Colonic mucosa (tissue), 4 donors: Measurements from ENCODE around the gene UGCG. TPM values are rescaled to one million over a fixed set of nuclear protein-coding genes. Genes with fewer than 3 reads are reported as not detected.

ENCODE experiments used
- DNase-seq: peaks from one replicate; pipeline ENCODE4 v3.0.0-alpha.2; 2020
- H3K27ac ChIP-seq: fragments of 200-600 bp; one replicate; pipeline ENCODE4 v1.8.0; 2021
- H3K27me3 ChIP-seq: fragments of 200-600 bp; one replicate; pipeline ENCODE4 v1.8.0; 2021
- H3K36me3 ChIP-seq: fragments of 200-600 bp; one replicate; pipeline ENCODE4 v1.8.0; 2021
- H3K4me1 ChIP-seq: fragments of 200-600 bp; one replicate; pipeline ENCODE4 v1.8.0; 2021; ENCODE audit warnings: mild to moderate bottlenecking
- H3K4me3 ChIP-seq: fragments of 200-600 bp; one replicate; pipeline ENCODE4 v1.8.0; 2021
- H3K9ac ChIP-seq, 2 donors: one replicate each; pipeline ENCODE4 v1.7.0; 2013; ENCODE audit warnings: control low read depth in 2 of 2, low read depth in 2 of 2, low read length in 2 of 2
- H3K9me3 ChIP-seq: fragments of 200-600 bp; one replicate; pipeline ENCODE4 v1.8.0; 2021
- CTCF ChIP-seq: fragments of 200-600 bp; IDR thresholded peaks from one replicate; pipeline ENCODE4 v1.8.0; 2022; ENCODE audit warnings: antibody characterized with exemption, mild to moderate bottlenecking
- intact Hi-C: fragments of 100-400 bp; cut with DNase I; formaldehyde crosslinking; loops from one replicate; pipeline ENCODE4 v1.14.1; 2022
- total RNA-seq, 2 donors: library from RNA; stranded (reverse); fragmentation: NEBNext Ultra II Directional in 1 of 2; extraction: Animal tissue kit (Norgen Biotek cat#: 25700) in 1 of 2; gene quantifications; one replicate each; pipeline ENCODE4 v1.2.1, GENCODE V29; 2021
- donor health status: healthy.
- donor health status: DM: no; HTN: no; CAD: no.
- donor health status: DM: no; HTN: no; CAD: no.

Gene UGCG
- total RNA-seq, 2 donors from 2014 or later = 17.6 to 56.1 TPM

DNA sequence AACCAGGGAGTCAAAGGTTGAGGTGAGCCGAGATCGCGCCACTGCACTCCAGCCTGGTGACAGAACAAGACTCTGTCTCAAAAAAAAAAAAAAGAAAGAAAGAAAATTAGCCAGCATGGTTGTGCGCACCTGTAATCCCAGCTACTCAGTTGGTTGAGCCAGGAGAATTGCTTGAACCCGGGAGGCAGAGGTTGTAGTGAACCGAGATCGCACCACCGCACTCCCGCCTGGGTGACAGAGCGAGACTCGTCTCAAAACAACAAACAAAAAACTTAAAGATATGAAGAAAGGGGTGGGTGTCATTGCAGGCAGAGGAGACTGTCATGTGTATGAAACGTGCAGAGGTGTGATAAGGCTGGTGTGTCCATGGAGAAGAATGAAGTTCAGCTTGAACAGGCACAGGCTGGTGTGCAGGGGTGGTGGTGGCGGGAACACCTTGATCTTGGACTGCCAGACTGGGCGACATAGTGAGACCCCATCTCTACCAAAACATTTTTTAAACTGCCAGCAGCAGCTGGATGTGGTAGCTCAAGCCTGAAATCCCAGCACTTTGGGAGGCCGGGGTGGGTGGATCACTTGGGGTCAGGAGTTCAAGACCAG lies 69.6 kb downstream of the UGCG start:
- no peak for TF ChIP-seq CTCF
- H3K27ac ChIP-seq = no peak overlapping the region
- no peaks in the 10 kb centered on the region for H3K4me1 ChIP-seq
- no peak overlapping the region for H3K9ac ChIP-seq
- no peak for DNase-seq
- H3K4me3 ChIP-seq = no peak overlapping the region
- intact Hi-C loops = no loop called here
- no peaks in the 10 kb centered on the region for H3K27me3 ChIP-seq
- no peaks in the 10 kb centered on the region for H3K9me3 ChIP-seq
- H3K36me3 ChIP-seq = no peaks in the 10 kb centered on the region

DNA sequence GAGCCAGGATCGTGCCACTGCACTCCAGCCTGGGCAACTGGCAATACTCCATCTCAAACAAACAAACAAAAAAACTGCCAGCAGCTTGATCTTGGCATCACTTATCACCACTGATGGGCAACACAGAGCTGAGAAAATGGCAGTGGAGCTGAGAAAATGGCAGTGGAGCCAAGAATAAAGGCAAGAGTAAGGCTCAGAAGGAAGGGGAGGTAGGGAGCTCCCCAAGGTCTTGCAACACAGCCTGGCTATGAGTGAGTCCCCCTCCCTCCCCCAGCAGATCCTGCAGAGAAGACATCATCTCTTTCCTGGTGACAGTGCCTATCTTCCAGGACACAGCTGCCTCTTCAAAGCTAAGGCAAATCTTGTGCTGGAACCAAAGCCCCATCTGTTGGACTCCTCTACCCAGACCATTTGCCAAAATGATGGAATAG lies 70.3 kb downstream of the UGCG start:
- no peaks in the 10 kb centered on the region for H3K9me3 ChIP-seq

DNA sequence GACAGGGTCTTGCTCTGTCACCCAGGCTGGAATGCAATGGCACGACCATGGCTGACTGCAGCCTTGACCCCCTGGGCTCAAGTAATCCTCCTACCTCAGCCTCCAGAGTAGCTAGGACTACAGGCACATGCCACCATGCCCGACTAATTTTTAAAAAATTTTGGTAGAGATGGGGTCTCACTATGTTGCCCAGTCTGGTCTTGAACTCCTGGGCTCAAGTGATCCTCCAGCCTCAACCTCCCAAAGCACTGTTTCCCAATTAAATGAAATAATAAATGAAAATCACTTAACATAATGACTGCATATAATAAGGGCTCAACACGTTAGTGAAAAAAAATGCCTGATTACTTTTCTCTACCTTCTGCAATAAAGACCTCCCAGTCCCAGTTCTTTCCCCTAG lies 71.0 kb downstream of the UGCG start:
- DNase-seq = no peak
- no peaks in the 10 kb centered on the region for H3K4me1 ChIP-seq
- no peak overlapping the region for H3K9ac ChIP-seq
- H3K9me3 ChIP-seq = no peaks in the 10 kb centered on the region
- intact Hi-C loops = no loop called here
- no peak overlapping the region for H3K4me3 ChIP-seq
- H3K27me3 ChIP-seq = no peaks in the 10 kb centered on the region
- TF ChIP-seq CTCF = no peak
- H3K36me3 ChIP-seq = no peaks in the 10 kb centered on the region
- H3K27ac ChIP-seq = no peak overlapping the region

More for the DNA sequence above, 70.3 kb downstream of the UGCG start:
- TF ChIP-seq CTCF = no peak
- no peak overlapping the region for H3K4me3 ChIP-seq
- intact Hi-C loops = no loop called here
- H3K27me3 ChIP-seq = no peaks in the 10 kb centered on the region
- H3K36me3 ChIP-seq = no peaks in the 10 kb centered on the region
- no peak overlapping the region for H3K9ac ChIP-seq
- no peak overlapping the region for H3K27ac ChIP-seq
- no peak for DNase-seq
- H3K4me1 ChIP-seq = no peaks in the 10 kb centered on the region

- no peaks in the 10 kb centered on the region for H3K9me3 ChIP-seq
- H3K27me3 ChIP-seq = no peaks in the 10 kb centered on the region
- H3K36me3 ChIP-seq = no peaks in the 10 kb centered on the region
- H3K4me3 ChIP-seq = no peak overlapping the region
- DNase-seq = no peak
- H3K4me1 ChIP-seq = no peaks in the 10 kb centered on the region
- no peak overlapping the region for H3K9ac ChIP-seq
- intact Hi-C loops = no loop called here
- H3K27ac ChIP-seq = no peak overlapping the region
- no peak for TF ChIP-seq CTCF
Measured at GRCh38 chr9:111969061-111969460, 72.4 kb downstream of the UGCG start.

DNA sequence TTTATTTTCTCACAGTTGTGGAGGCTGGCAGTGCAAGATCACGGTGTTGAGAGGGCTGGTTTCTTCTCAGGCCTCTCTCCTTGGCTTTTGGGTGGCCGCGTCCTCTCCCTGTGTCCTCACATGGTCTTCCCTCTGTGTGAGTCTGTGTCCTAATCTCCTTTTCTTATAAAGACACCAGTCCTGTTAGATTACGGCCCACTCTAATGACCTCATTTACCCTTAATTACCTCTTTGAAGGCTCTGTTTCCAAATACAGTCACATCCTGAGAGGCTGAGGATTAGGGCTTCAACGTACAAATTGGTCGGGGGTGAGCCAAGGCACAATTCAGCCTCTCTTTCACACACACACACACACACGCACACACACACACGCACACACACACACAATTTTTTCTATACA lies 73.0 kb downstream of the UGCG start:
- Histone ChIP-seq H3K9ac (no peak overlapping the region), H3K36me3 (no peaks in the 10 kb centered on the region), H3K27ac (no peak overlapping the region), H3K4me3 (no peak overlapping the region), H3K9me3 (no peaks in the 10 kb centered on the region), H3K27me3 (no peaks in the 10 kb centered on the region), H3K4me1 (no peaks in the 10 kb centered on the region)
- DNase-seq = no peak
- intact Hi-C loops = loop anchor here (10.0 kb wide), 2 partner anchors 105 to 205 kb away; no protein-coding TSS in a partner anchor
- TF ChIP-seq CTCF = no peak
